ENCODE data around the gene PPM1K.

PPM1K gene

GRCh38 chr4:88247148-88247547, 37.2 kb downstream of the PPM1K start:
- ATAC-seq (no peak), DNase-seq (no peak)
- H3K9me3 Mint-ChIP-seq: no peaks in the 10 kb centered on the region
- H3K4me1 Mint-ChIP-seq: peaks cover 6% of the 10 kb centered on the region
- H3K4me3 Mint-ChIP-seq: no peak overlapping the region
- H3K27ac Mint-ChIP-seq: no peak overlapping the region
- H3K36me3 Mint-ChIP-seq (ENCODE audit: low read depth): no peaks in the 10 kb centered on the region
- no peaks in the 10 kb centered on the region for H3K27me3 Mint-ChIP-seq

- Mint-ChIP-seq H3K4me3 (no peak overlapping the region), H3K9me3 (no peaks in the 10 kb centered on the region), H3K27ac (no peak overlapping the region), H3K4me1 (peaks cover 6% of the 10 kb centered on the region), H3K27me3 (no peaks in the 10 kb centered on the region), H3K36me3 (ENCODE audit: low read depth) (no peaks in the 10 kb centered on the region)
- DNase-seq (no peak), ATAC-seq (no peak)
Measured at GRCh38 chr4:88246600-88246999, 37.8 kb downstream of the PPM1K start.

- ATAC-seq: peak; percentile 71
- peak overlapping the region; percentile 26 for H3K4me3 Mint-ChIP-seq
- H3K4me1 Mint-ChIP-seq: peaks cover 6% of the 10 kb centered on the region
- H3K9me3 Mint-ChIP-seq: no peaks in the 10 kb centered on the region
- H3K27ac Mint-ChIP-seq: no peak overlapping the region
- no peaks in the 10 kb centered on the region for H3K36me3 Mint-ChIP-seq (ENCODE audit: low read depth)
- H3K27me3 Mint-ChIP-seq: no peaks in the 10 kb centered on the region
- DNase-seq: peak; percentile 33
Measured at GRCh38 chr4:88244816-88245579, 39.4 kb downstream of the PPM1K start.

- Mint-ChIP-seq H3K9me3 (no peaks in the 10 kb centered on the region), H3K27me3 (no peaks in the 10 kb centered on the region), H3K36me3 (ENCODE audit: low read depth) (no peaks in the 10 kb centered on the region), H3K27ac (no peak overlapping the region), H3K4me1 (peaks cover 6% of the 10 kb centered on the region), H3K4me3 (no peak overlapping the region)
- ATAC-seq (no peak), DNase-seq (no peak)
Measured at GRCh38 chr4:88244056-88244455, 40.3 kb downstream of the PPM1K start.

GRCh38 chr4:88242144-88242543, 42.2 kb downstream of the PPM1K start:
- H3K9me3 Mint-ChIP-seq: peaks cover 8% of the 10 kb centered on the region
- no peak overlapping the region for H3K27ac Mint-ChIP-seq
- H3K4me1 Mint-ChIP-seq: peaks cover 6% of the 10 kb centered on the region
- DNase-seq (no peak), ATAC-seq (no peak)
- no peaks in the 10 kb centered on the region for H3K27me3 Mint-ChIP-seq
- H3K4me3 Mint-ChIP-seq: no peak overlapping the region
- no peaks in the 10 kb centered on the region for H3K36me3 Mint-ChIP-seq (ENCODE audit: low read depth)

- H3K4me1 Mint-ChIP-seq: peaks cover 4% of the 10 kb centered on the region
- DNase-seq (no peak), ATAC-seq (no peak)
- H3K36me3 Mint-ChIP-seq (ENCODE audit: low read depth): no peaks in the 10 kb centered on the region
- no peak overlapping the region for H3K4me3 Mint-ChIP-seq
- peaks cover 8% of the 10 kb centered on the region for H3K9me3 Mint-ChIP-seq
- no peaks in the 10 kb centered on the region for H3K27me3 Mint-ChIP-seq
- no peak overlapping the region for H3K27ac Mint-ChIP-seq
Measured at GRCh38 chr4:88240297-88240714, 44.1 kb downstream of the PPM1K start.

- Mint-ChIP-seq H3K27ac (peak overlapping the region; percentile 32), H3K4me1 (peaks cover 7% of the 10 kb centered on the region), H3K27me3 (no peaks in the 10 kb centered on the region), H3K36me3 (ENCODE audit: low read depth) (no peaks in the 10 kb centered on the region), H3K9me3 (peaks cover 5% of the 10 kb centered on the region), H3K4me3 (peak overlapping the region; percentile 22)
- DNase-seq (no peak), ATAC-seq (no peak)
Measured at GRCh38 chr4:88230969-88231771, 53.2 kb downstream of the PPM1K start.

GRCh38 chr4:88230461-88230891, 53.9 kb downstream of the PPM1K start:
- no peak for ATAC-seq
- Mint-ChIP-seq H3K4me3 (no peak overlapping the region), H3K27ac (no peak overlapping the region), H3K27me3 (no peaks in the 10 kb centered on the region), H3K36me3 (ENCODE audit: low read depth) (no peaks in the 10 kb centered on the region), H3K4me1 (peaks cover 13% of the 10 kb centered on the region), H3K9me3 (peaks cover 5% of the 10 kb centered on the region)
- no peak for DNase-seq

GRCh38 chr4:88227734-88228133, 56.6 kb downstream of the PPM1K start:
- H3K27ac Mint-ChIP-seq: no peak overlapping the region

GRCh38 chr4:88226143-88226542, 58.2 kb downstream of the PPM1K start:
- Mint-ChIP-seq H3K4me3 (no peak overlapping the region), H3K27me3 (no peaks in the 10 kb centered on the region), H3K9me3 (peaks cover 5% of the 10 kb centered on the region), H3K36me3 (ENCODE audit: low read depth) (no peaks in the 10 kb centered on the region), H3K27ac (no peak overlapping the region), H3K4me1 (peaks cover 13% of the 10 kb centered on the region)
- ATAC-seq: no peak
- DNase-seq: no peak

More at GRCh38 chr4:88227734-88228133, 56.6 kb downstream of the PPM1K start:
- DNase-seq: no peak
- Mint-ChIP-seq H3K4me3 (no peak overlapping the region), H3K9me3 (peaks cover 5% of the 10 kb centered on the region), H3K27me3 (no peaks in the 10 kb centered on the region), H3K36me3 (ENCODE audit: low read depth) (no peaks in the 10 kb centered on the region), H3K4me1 (peaks cover 17% of the 10 kb centered on the region)
- ATAC-seq: no peak

GRCh38 chr4:88225232-88226105, 58.9 kb downstream of the PPM1K start:
- H3K27me3 Mint-ChIP-seq: no peaks in the 10 kb centered on the region
- ATAC-seq (peak; percentile 68), DNase-seq (no peak)
- H3K36me3 Mint-ChIP-seq (ENCODE audit: low read depth): no peaks in the 10 kb centered on the region
- no peak overlapping the region for H3K27ac Mint-ChIP-seq
- peaks cover 5% of the 10 kb centered on the region for H3K9me3 Mint-ChIP-seq
- no peak overlapping the region for H3K4me3 Mint-ChIP-seq
- H3K4me1 Mint-ChIP-seq: peaks cover 9% of the 10 kb centered on the region

GRCh38 chr4:88223516-88223915, 60.8 kb downstream of the PPM1K start:
- no peak overlapping the region for H3K4me3 Mint-ChIP-seq
- H3K27me3 Mint-ChIP-seq: peaks cover 2% of the 10 kb centered on the region
- H3K4me1 Mint-ChIP-seq: peaks cover 12% of the 10 kb centered on the region
- no peaks in the 10 kb centered on the region for H3K36me3 Mint-ChIP-seq (ENCODE audit: low read depth)
- ATAC-seq (no peak), DNase-seq (no peak)
- H3K9me3 Mint-ChIP-seq: no peaks in the 10 kb centered on the region
- H3K27ac Mint-ChIP-seq: no peak overlapping the region

GRCh38 chr4:88219099-88219498, 65.3 kb downstream of the PPM1K start:
- H3K36me3 Mint-ChIP-seq (ENCODE audit: low read depth): no peaks in the 10 kb centered on the region
- peaks cover 6% of the 10 kb centered on the region for H3K27me3 Mint-ChIP-seq
- peaks cover 3% of the 10 kb centered on the region for H3K4me1 Mint-ChIP-seq
- no peak overlapping the region for H3K4me3 Mint-ChIP-seq
- H3K27ac Mint-ChIP-seq: no peak overlapping the region
- DNase-seq: no peak
- no peak for ATAC-seq
- H3K9me3 Mint-ChIP-seq: no peaks in the 10 kb centered on the region

- ATAC-seq (no peak), DNase-seq (no peak)
- H3K9me3 Mint-ChIP-seq: no peaks in the 10 kb centered on the region
- H3K4me1 Mint-ChIP-seq: peaks cover 3% of the 10 kb centered on the region
- H3K27ac Mint-ChIP-seq: no peak overlapping the region
- no peak overlapping the region for H3K4me3 Mint-ChIP-seq
- H3K36me3 Mint-ChIP-seq (ENCODE audit: low read depth): no peaks in the 10 kb centered on the region
- H3K27me3 Mint-ChIP-seq: peaks cover 9% of the 10 kb centered on the region
Measured at GRCh38 chr4:88217169-88217568, 67.2 kb downstream of the PPM1K start.

Measured in activated naive CD8-positive, alpha-beta T cell treated with anti-CD3 and anti-CD28 coated beads, Interleukin-2, amount 50 U/mL, for 24 hours (primary cell).